SK-N-SH (cell line): ENCODE measurements around the gene FAM177A1. TPM values are rescaled to one million over a fixed set of nuclear protein-coding genes. Genes with fewer than 3 reads are reported as not detected.

ENCODE experiments used
- CTCF ChIA-PET: fragments of 300-600, 350-600 bp; formaldehyde crosslinking; extraction: SDS; loops from one replicate; lab custom pipeline; 2021; lab: Yijun Ruan, JAX
- POLR2A ChIA-PET: fragments of 350-600 bp; sonication (Branson Sonifier 250); formaldehyde crosslinking; extraction: SDS; loops from one replicate; lab custom pipeline; 2020; ENCODE audit warnings: antibody characterized with exemption, inconsistent platforms; lab: Yijun Ruan, JAX
- DNase-seq: peaks from one replicate; pipeline ENCODE4 v3.0.0; 2012
- H2AFZ ChIP-seq: fragments of 200-600 bp; sonication (generic); 2 replicates; pipeline ENCODE4 v1.8.1; 2016; ENCODE audit warnings: antibody characterized with exemption, mild to moderate bottlenecking, low read depth
- H3F3A ChIP-seq: fragments of 200-600 bp; sonication (generic); replicated peaks from 2 replicates; pipeline ENCODE3; 2016; ENCODE audit warnings: antibody characterized with exemption, mild to moderate bottlenecking; ENCODE audit not compliant: insufficient read depth
- H3K27ac ChIP-seq, 2 experiments: fragments of 200-500 bp in 1 of 2; fragments of 200-600 bp in 1 of 2; sonication (Bioruptor generic) in 1 of 2; sonication (generic), shearing (Covaris generic) in 1 of 2; 2 replicates each; pipeline versions ENCODE4 v1.5.1 to v1.6.1; 2014 to 2016; ENCODE audit warnings: low read depth in 2 of 2, inconsistent platforms in 1 of 2, low read length in 1 of 2, mild to moderate bottlenecking in 1 of 2, mixed read lengths in 1 of 2
- H3K27me3 ChIP-seq: fragments of 200-600 bp; sonication (generic), shearing (Covaris generic); 2 replicates; pipeline ENCODE4 v1.6.1; 2016; ENCODE audit warnings: mixed run types; ENCODE audit not compliant: insufficient read depth
- H3K36me3 ChIP-seq, 2 experiments: fragments of 200-500 bp in 1 of 2; fragments of 200-600 bp in 1 of 2; sonication (Bioruptor generic) in 1 of 2; sonication (generic) in 1 of 2; replicated peaks in 1 of 2; 2 replicates each; pipeline versions ENCODE3 to v1.5.1; 2014 to 2016; ENCODE audit warnings: low read length in 1 of 2, mild to moderate bottlenecking in 1 of 2; ENCODE audit not compliant: insufficient read depth in 2 of 2, control insufficient read depth in 1 of 2
- H3K4me1 ChIP-seq, 2 experiments: fragments of 200-500 bp in 1 of 2; fragments of 200-600 bp in 1 of 2; sonication (Bioruptor generic) in 1 of 2; sonication (generic), shearing (Covaris generic) in 1 of 2; 2 replicates each; pipeline versions ENCODE4 v1.5.1 to v1.6.1; 2014 to 2016; ENCODE audit warnings: low read depth in 1 of 2, low read length in 1 of 2, mixed run types in 1 of 2; ENCODE audit not compliant: insufficient read depth in 2 of 2, control insufficient read depth in 1 of 2
- H3K4me2 ChIP-seq: fragments of 200-600 bp; sonication (generic), shearing (Covaris generic); 2 replicates; pipeline ENCODE4 v1.6.1; 2017; ENCODE audit warnings: mixed run types
- H3K4me3 ChIP-seq, 2 experiments: fragments of 200-500 bp in 1 of 2; fragments of 200-600 bp in 1 of 2; sonication (Bioruptor generic) in 1 of 2; sonication (generic), shearing (Covaris generic) in 1 of 2; 2 replicates each; pipeline versions ENCODE4 v1.5.1 to v1.8.1; 2014 to 2016; ENCODE audit warnings: low read depth in 2 of 2, inconsistent platforms in 1 of 2, low read length in 1 of 2, mild to moderate bottlenecking in 1 of 2, mixed read lengths in 1 of 2, moderate library complexity in 1 of 2
- H3K79me2 ChIP-seq: fragments of 200-600 bp; sonication (generic); 2 replicates; pipeline ENCODE4 v1.8.1; 2017; ENCODE audit warnings: mild to moderate bottlenecking; ENCODE audit not compliant: insufficient read depth
- H3K9ac ChIP-seq: fragments of 200-600 bp; sonication (generic); 2 replicates; pipeline ENCODE4 v1.6.1; 2017; ENCODE audit warnings: mixed run types
- H3K9me2 ChIP-seq: fragments of 200-600 bp; sonication (generic); 2 replicates; pipeline ENCODE4 v1.6.1; 2017; ENCODE audit warnings: mixed run types
- H3K9me3 ChIP-seq: fragments of 200-600 bp; sonication (generic); 2 replicates; pipeline ENCODE4 v1.6.1; 2017; ENCODE audit warnings: mixed run types, mild to moderate bottlenecking, moderate library complexity
- H4K20me1 ChIP-seq: fragments of 200-600 bp; sonication (generic); 2 replicates; pipeline ENCODE4 v1.6.1; 2017; ENCODE audit warnings: mild to moderate bottlenecking, mixed run types; ENCODE audit not compliant: insufficient read depth
- ELF1 ChIP-seq: IDR thresholded peaks from 2 replicates; pipeline ENCODE4 v1.4.0; 2012
- FOXJ3 ChIP-seq: sonication (generic); formaldehyde crosslinking; IDR thresholded peaks from 2 replicates; pipeline ENCODE4 v1.5.1; 2020; ENCODE audit warnings: mild to moderate bottlenecking, missing genetic modification reagents
- MAX ChIP-seq: IDR thresholded peaks from 2 replicates; pipeline ENCODE4 v1.4.0; 2012; ENCODE audit warnings: low read depth
- MXI1 ChIP-seq: IDR thresholded peaks from 2 replicates; pipeline ENCODE4 v1.6.1; 2012; ENCODE audit warnings: mild to moderate bottlenecking, low read depth, low read length, improper control_type of control experiment
- NRF1 ChIP-seq: IDR thresholded peaks from 2 replicates; pipeline ENCODE4 v1.6.1; 2012; ENCODE audit warnings: low read depth, mild to moderate bottlenecking, low read length
- POLR2AphosphoS5 ChIP-seq: IDR thresholded peaks from 2 replicates; pipeline ENCODE4 v1.6.1; 2012; ENCODE audit warnings: low read depth, low read length
- RAD21 ChIP-seq: IDR thresholded peaks from 2 replicates; pipeline ENCODE4 v1.6.1; 2012; ENCODE audit warnings: mild to moderate bottlenecking, low read length
- RCOR1 ChIP-seq: fragments of 150-350 bp; IDR thresholded peaks from 2 replicates; pipeline ENCODE4 v1.6.1; 2017; ENCODE audit warnings: antibody characterized with exemption, low read length
- SMC3 ChIP-seq: IDR thresholded peaks from 2 replicates; pipeline ENCODE4 v1.6.1; 2012; ENCODE audit warnings: low read depth, low read length, improper control_type of control experiment
- TAF1 ChIP-seq: IDR thresholded peaks from 2 replicates; pipeline ENCODE4 v1.6.1; 2012; ENCODE audit warnings: low read depth, mild to moderate bottlenecking, low read length, moderate library complexity, borderline replicate concordance
- TCF12 ChIP-seq: IDR thresholded peaks from 2 replicates; pipeline ENCODE4 v1.4.0; 2012
- TEAD4 ChIP-seq: IDR thresholded peaks from 2 replicates; pipeline ENCODE4 v1.4.0; 2012; ENCODE audit warnings: mild to moderate bottlenecking, borderline replicate concordance; ENCODE audit not compliant: insufficient read depth
- ZBTB33 ChIP-seq: IDR thresholded peaks from 2 replicates; pipeline ENCODE4 v1.4.0; 2012; ENCODE audit warnings: low read depth, borderline replicate concordance
- WGBS: methylation state at CpG from one replicate; pipeline ENCODE4 v1.1.6; 2017; ENCODE audit warnings: low lambda C conversion rate; 5-methylcytosine and 5-hydroxymethylcytosine counted together
- polyA plus RNA-seq, 3 experiments: library from polyadenylated mRNA; depleted of rRNA; stranded (reverse); fragments of >200 nt; gene quantifications; 2 replicates each; pipeline ENCODE4 v1.2.3, GENCODE V29; 2012
- TF ChIP-seq, protein P1 (sequence below): fragments of 150-350 bp; IDR thresholded peaks from 2 replicates; pipeline ENCODE4 v1.6.1; 2016; ENCODE audit warnings: mild to moderate bottlenecking, low read depth, low read length
- TF ChIP-seq, protein P2 (sequence below): IDR thresholded peaks from 2 replicates; pipeline ENCODE4 v1.4.0; 2012; ENCODE audit warnings: low read depth, borderline replicate concordance
- TF ChIP-seq, protein P3 (sequence below): IDR thresholded peaks from 2 replicates; pipeline ENCODE4 v1.6.1; 2012; ENCODE audit warnings: mild to moderate bottlenecking, low read depth, low read length, moderate library complexity

The FAM177A1 gene
- polyA plus RNA-seq, 1 of the 3 experiments (the other 2 are of a cell fraction): 36.7 TPM

DNA sequence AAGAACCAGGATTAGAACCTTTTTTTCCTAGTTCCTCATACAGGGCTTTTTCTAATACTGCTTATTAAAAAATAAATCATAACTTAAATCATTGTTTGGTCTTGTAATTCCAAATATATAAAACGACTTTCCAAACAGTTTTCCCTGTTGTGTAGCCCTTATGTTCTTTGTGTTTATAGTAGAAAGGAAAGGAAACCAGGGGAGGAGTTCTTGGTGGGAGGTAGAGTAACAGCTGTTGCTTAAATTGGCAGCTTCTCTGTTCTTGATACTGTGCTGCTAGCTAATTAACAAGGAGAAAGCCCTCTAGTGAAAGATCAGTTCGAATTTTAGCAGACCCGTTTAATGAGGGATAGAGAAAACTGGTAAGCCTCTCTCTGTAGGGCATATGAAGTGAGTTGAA lies 48.3 kb upstream of the FAM177A1 start:
- H3K36me3 ChIP-seq: peaks cover 24 to 39% of the 10 kb centered on the region in 2 experiments
- no peak overlapping the region for H2AFZ ChIP-seq
- H3K27ac ChIP-seq: no peak overlapping the region
- no peaks in the 10 kb centered on the region for H3K9me3 ChIP-seq
- peaks cover 76% of the 10 kb centered on the region for H3K79me2 ChIP-seq
- peaks cover 9% of the 10 kb centered on the region for H3F3A ChIP-seq
- DNase-seq: no peak
- H3K9me2 ChIP-seq: no peaks in the 10 kb centered on the region
- H3K9ac ChIP-seq: no peak overlapping the region
- no peak for TF ChIP-seq TCF12
- no peak for TF ChIP-seq MXI1
- no peak for TF ChIP-seq ELF1
- no peak for TF ChIP-seq MAX
- no peaks in the 10 kb centered on the region; a peak in 1 of 4 replicates for H3K4me1 ChIP-seq
- no peaks in the 10 kb centered on the region for H3K27me3 ChIP-seq
- no peak overlapping the region for H3K4me2 ChIP-seq
- POLR2A ChIA-PET: no interaction called here
- H4K20me1 ChIP-seq: peaks cover 9% of the 10 kb centered on the region; the same call in 1 of the 2 replicates
- WGBS: 93% methylated on average over 3 of the region's 3 CpGs
- no peak overlapping the region for H3K4me3 ChIP-seq
- CTCF ChIA-PET: no interaction called here

DNA sequence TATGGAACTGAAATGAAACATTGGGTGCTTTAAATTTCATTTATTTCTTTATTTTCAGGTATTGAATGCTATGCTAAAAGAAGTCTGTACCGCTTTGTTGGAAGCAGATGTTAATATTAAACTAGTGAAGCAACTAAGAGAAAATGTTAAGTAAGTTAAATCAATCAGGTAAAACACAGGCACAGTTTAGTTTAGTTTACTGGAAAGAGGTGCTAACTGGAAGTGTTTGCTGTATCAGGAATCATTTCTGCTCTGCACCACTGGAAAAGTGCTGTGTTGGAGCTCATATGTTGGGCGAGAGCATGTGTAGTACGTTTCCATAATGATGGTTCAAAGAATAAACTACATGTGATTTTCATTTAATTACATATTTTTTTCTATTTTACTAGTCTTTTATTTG lies 46.6 kb upstream of the FAM177A1 start:
- Histone ChIP-seq H2AFZ (no peak overlapping the region), H3K27me3 (no peaks in the 10 kb centered on the region), H3K4me3 (no peak overlapping the region), H3K4me2 (no peak overlapping the region), H3K27ac (no peak overlapping the region), H3K9me2 (no peaks in the 10 kb centered on the region), H3K36me3 (peaks cover 24 to 51% of the 10 kb centered on the region in 2 experiments), H3K9ac (no peak overlapping the region), H3K79me2 (peaks cover 71% of the 10 kb centered on the region)
- 98% methylated on average over 3 of the region's 3 CpGs for WGBS
- CTCF ChIA-PET: no interaction called here
- POLR2A ChIA-PET: no interaction called here
- TF ChIP-seq, protein P1, sequence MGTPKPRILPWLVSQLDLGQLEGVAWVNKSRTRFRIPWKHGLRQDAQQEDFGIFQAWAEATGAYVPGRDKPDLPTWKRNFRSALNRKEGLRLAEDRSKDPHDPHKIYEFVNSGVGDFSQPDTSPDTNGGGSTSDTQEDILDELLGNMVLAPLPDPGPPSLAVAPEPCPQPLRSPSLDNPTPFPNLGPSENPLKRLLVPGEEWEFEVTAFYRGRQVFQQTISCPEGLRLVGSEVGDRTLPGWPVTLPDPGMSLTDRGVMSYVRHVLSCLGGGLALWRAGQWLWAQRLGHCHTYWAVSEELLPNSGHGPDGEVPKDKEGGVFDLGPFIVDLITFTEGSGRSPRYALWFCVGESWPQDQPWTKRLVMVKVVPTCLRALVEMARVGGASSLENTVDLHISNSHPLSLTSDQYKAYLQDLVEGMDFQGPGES: no peak
- TF ChIP-seq RCOR1 (no peak), RAD21 (no peak), ZBTB33 (no peak), TAF1 (no peak), MXI1 (no peak), FOXJ3 (CRISPR knock-in tag) (no peak), TEAD4 (no peak), NRF1 (no peak), POLR2AphosphoS5 (no peak), SMC3 (no peak)
- TF ChIP-seq, protein P2, sequence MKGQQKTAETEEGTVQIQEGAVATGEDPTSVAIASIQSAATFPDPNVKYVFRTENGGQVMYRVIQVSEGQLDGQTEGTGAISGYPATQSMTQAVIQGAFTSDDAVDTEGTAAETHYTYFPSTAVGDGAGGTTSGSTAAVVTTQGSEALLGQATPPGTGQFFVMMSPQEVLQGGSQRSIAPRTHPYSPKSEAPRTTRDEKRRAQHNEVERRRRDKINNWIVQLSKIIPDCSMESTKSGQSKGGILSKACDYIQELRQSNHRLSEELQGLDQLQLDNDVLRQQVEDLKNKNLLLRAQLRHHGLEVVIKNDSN: no peak
- TF ChIP-seq, protein P3, sequence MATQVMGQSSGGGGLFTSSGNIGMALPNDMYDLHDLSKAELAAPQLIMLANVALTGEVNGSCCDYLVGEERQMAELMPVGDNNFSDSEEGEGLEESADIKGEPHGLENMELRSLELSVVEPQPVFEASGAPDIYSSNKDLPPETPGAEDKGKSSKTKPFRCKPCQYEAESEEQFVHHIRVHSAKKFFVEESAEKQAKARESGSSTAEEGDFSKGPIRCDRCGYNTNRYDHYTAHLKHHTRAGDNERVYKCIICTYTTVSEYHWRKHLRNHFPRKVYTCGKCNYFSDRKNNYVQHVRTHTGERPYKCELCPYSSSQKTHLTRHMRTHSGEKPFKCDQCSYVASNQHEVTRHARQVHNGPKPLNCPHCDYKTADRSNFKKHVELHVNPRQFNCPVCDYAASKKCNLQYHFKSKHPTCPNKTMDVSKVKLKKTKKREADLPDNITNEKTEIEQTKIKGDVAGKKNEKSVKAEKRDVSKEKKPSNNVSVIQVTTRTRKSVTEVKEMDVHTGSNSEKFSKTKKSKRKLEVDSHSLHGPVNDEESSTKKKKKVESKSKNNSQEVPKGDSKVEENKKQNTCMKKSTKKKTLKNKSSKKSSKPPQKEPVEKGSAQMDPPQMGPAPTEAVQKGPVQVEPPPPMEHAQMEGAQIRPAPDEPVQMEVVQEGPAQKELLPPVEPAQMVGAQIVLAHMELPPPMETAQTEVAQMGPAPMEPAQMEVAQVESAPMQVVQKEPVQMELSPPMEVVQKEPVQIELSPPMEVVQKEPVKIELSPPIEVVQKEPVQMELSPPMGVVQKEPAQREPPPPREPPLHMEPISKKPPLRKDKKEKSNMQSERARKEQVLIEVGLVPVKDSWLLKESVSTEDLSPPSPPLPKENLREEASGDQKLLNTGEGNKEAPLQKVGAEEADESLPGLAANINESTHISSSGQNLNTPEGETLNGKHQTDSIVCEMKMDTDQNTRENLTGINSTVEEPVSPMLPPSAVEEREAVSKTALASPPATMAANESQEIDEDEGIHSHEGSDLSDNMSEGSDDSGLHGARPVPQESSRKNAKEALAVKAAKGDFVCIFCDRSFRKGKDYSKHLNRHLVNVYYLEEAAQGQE: no peak
- TF ChIP-seq, all 33 proteins: peak for 0
- Histone ChIP-seq H3K9me3 (no peaks in the 10 kb centered on the region), H3F3A (peaks cover 4% of the 10 kb centered on the region), H4K20me1 (peaks cover 7% of the 10 kb centered on the region; the same call in 1 of the 2 replicates), H3K4me1 (no peaks in the 10 kb centered on the region; a peak in 1 of 4 replicates)
- DNase-seq: no peak
